Measurements from ENCODE around the gene COASY.

DNA sequence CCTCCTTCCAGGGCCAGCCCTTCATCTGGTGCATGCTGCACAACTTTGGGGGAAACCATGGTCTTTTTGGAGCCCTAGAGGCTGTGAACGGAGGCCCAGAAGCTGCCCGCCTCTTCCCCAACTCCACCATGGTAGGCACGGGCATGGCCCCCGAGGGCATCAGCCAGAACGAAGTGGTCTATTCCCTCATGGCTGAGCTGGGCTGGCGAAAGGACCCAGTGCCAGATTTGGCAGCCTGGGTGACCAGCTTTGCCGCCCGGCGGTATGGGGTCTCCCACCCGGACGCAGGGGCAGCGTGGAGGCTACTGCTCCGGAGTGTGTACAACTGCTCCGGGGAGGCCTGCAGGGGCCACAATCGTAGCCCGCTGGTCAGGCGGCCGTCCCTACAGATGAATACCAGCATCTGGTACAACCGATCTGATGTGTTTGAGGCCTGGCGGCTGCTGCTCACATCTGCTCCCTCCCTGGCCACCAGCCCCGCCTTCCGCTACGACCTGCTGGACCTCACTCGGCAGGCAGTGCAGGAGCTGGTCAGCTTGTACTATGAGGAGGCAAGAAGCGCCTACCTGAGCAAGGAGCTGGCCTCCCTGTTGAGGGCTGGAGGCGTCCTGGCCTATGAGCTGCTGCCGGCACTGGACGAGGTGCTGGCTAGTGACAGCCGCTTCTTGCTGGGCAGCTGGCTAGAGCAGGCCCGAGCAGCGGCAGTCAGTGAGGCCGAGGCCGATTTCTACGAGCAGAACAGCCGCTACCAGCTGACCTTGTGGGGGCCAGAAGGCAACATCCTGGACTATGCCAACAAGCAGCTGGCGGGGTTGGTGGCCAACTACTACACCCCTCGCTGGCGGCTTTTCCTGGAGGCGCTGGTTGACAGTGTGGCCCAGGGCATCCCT is 18.5 kb upstream of the COASY start:
- TF ChIP-seq CTCF (IDR thresholded peaks at IDR 0.05; ENCODE audit: low read depth, low read length) (no peak), EZH2phosphoT487 (IDR thresholded peaks at IDR 0.05; ENCODE audit: low read depth) (no peak)

Measured in OCI-LY3 (cell line).